Keratinocyte (primary cell): Measurements from ENCODE around the gene SMARCD1. TPM values are rescaled to one million over a fixed set of nuclear protein-coding genes. Genes with fewer than 3 reads are reported as not detected.

ENCODE experiments used
- DNase-seq: peaks from one replicate; pipeline ENCODE4 v3.0.0-alpha.2; 2011; ENCODE audit warnings: low read depth, missing footprints, low spot score
- FAIRE-seq: peaks from 2 replicates; lab custom pipeline; 2011; peaks lifted over from hg19 to GRCh38; lab: Jason Lieb, UNC
- H2AFZ ChIP-seq: 2 replicates; pipeline ENCODE4 v1.6.0; 2012; ENCODE audit warnings: low read length, control low read depth, inconsistent platforms; ENCODE audit not compliant: control insufficient read depth
- H3K27ac ChIP-seq: 2 replicates; pipeline ENCODE4 v1.5.1; 2011; ENCODE audit warnings: low read length; ENCODE audit not compliant: control insufficient read depth, insufficient read depth
- H3K27me3 ChIP-seq: 3 replicates; pipeline ENCODE4 v1.6.0; 2011; ENCODE audit warnings: low read length; ENCODE audit not compliant: control insufficient read depth, insufficient read depth; ENCODE audit errors: extremely low read depth
- H3K36me3 ChIP-seq, 2 experiments: 2 replicates in 1 of 2; 3 replicates in 1 of 2; pipeline ENCODE4 v1.5.1; 2011; ENCODE audit warnings: low read length in 2 of 2, mild to moderate bottlenecking in 1 of 2; ENCODE audit not compliant: control insufficient read depth in 2 of 2, insufficient read depth in 2 of 2; ENCODE audit errors: extremely low read depth in 1 of 2
- H3K4me1 ChIP-seq: 3 replicates; pipeline ENCODE4 v1.5.1; 2011; ENCODE audit warnings: low read length; ENCODE audit not compliant: control insufficient read depth, insufficient read depth; ENCODE audit errors: extremely low read depth
- H3K4me2 ChIP-seq: 3 replicates; pipeline ENCODE4 v1.6.0; 2011; ENCODE audit warnings: low read depth, low read length; ENCODE audit not compliant: control insufficient read depth, insufficient read depth; ENCODE audit errors: extremely low read depth
- H3K4me3 ChIP-seq, 3 experiments: fragments of 200-600 bp in 1 of 3; sonication (generic) in 1 of 3; 2 replicates in 2 of 3; 3 replicates in 1 of 3; pipeline ENCODE4 v1.5.1; 2011 to 2016; ENCODE audit warnings: low read length in 3 of 3, mild to moderate bottlenecking in 3 of 3, control low read depth in 2 of 3, inconsistent platforms in 1 of 3, low read depth in 1 of 3, mixed read lengths in 1 of 3, mixed run types in 1 of 3, moderate library complexity in 1 of 3; ENCODE audit not compliant: control insufficient read depth in 2 of 3, insufficient read depth in 2 of 3; ENCODE audit errors: extremely low read depth in 1 of 3
- H3K79me2 ChIP-seq: 2 replicates; pipeline ENCODE4 v1.6.0; 2012; ENCODE audit warnings: low read length; ENCODE audit not compliant: control insufficient read depth, insufficient read depth
- H3K9ac ChIP-seq: 3 replicates; pipeline ENCODE4 v1.6.0; 2011; ENCODE audit warnings: low read length; ENCODE audit not compliant: control insufficient read depth, insufficient read depth; ENCODE audit errors: extremely low read depth
- H3K9me1 ChIP-seq: 3 replicates; pipeline ENCODE4 v1.6.0; 2011; ENCODE audit warnings: low read length; ENCODE audit not compliant: control insufficient read depth, insufficient read depth; ENCODE audit errors: extremely low read depth
- H3K9me3 ChIP-seq: 2 replicates; pipeline ENCODE4 v1.5.1; 2012; ENCODE audit warnings: low read depth, low read length; ENCODE audit not compliant: control insufficient read depth
- H4K20me1 ChIP-seq: 3 replicates; pipeline ENCODE4 v1.6.0; 2011; ENCODE audit warnings: low read length; ENCODE audit not compliant: control insufficient read depth, insufficient read depth; ENCODE audit errors: extremely low read depth
- EZH2 ChIP-seq: IDR thresholded peaks from one replicate; pipeline ENCODE4 v1.6.1; 2012; ENCODE audit warnings: inconsistent platforms, mild to moderate bottlenecking, low read length, moderate library complexity
- dilution Hi-C: fragments of 300-500 bp; cut with MboI; formaldehyde crosslinking; loops from one replicate; pipeline ENCODE4 v1.7.0; 2020; ENCODE audit warnings: low sequenced_read_pairs; ENCODE audit not compliant: extremely low pct_ligation_motif_present
- polyA plus RNA-seq, 5 experiments: library from polyadenylated mRNA; depleted of rRNA in 3 of 5; stranded (reverse) in 3 of 5; stranded (forward) in 1 of 5; unstranded in 1 of 5; fragments of >200 nt; gene quantifications; 1 replicate in 1 of 5; 2 replicates in 3 of 5; 3 replicates in 1 of 5; pipeline versions ENCODE4 v1.2.1 to v1.2.3, GENCODE V29; 2011 to 2012; ENCODE audit warnings: missing spikeins in 2 of 5, low read depth in 1 of 5, low replicate concordance in 1 of 5
- TF ChIP-seq, protein P1 (sequence below), 3 experiments: IDR thresholded peaks in 1 of 3; conservative IDR thresholded peaks in 1 of 3; optimal IDR thresholded peaks in 1 of 3; 2 replicates in 2 of 3; 3 replicates in 1 of 3; pipeline versions ENCODE3 to v1.5.1; 2011; ENCODE audit warnings: low read length in 3 of 3, mild to moderate bottlenecking in 3 of 3, moderate library complexity in 2 of 3, control low read depth in 1 of 3, inconsistent platforms in 1 of 3; ENCODE audit not compliant: insufficient read depth in 2 of 3; ENCODE audit errors: extremely low read depth in 1 of 3

SMARCD1 gene
- polyA plus RNA-seq, 1 donor (not counting 4 experiments of a cell fraction or from before 2014, with no cell fraction given): 56.6 TPM

DNA sequence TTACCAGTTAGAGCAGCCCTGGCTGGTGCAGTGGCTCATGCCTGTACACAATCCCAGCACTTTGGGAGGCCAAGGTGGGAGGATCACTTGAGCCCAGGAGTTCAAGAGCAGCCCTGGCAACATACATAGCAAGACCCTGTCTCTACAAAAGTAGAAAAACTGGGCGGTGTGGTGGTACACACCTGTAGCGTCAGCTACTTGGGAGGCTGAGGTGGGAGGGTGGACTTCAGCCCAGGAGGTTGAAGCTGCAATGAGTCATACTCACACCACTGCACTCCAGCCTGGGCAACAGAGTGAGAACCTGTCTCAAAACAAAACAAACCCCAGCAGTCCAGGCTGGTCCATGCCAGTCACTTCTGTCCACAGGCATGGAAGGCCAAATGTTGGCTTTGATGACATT, 34.2 kb downstream of the SMARCD1 start:
- Histone ChIP-seq H3K79me2 (peaks cover 24% of the 10 kb centered on the region), H3K4me2 (no peak overlapping the region), H3K4me1 (no peaks in the 10 kb centered on the region), H3K4me3 (no peak overlapping the region), H3K9me1 (no peaks in the 10 kb centered on the region), H4K20me1 (no peaks in the 10 kb centered on the region), H3K9ac (no peak overlapping the region), H3K36me3 (peaks cover 15 to 16% of the 10 kb centered on the region in 2 experiments), H3K27ac (no peak overlapping the region), H3K27me3 (no peaks in the 10 kb centered on the region), H3K9me3 (no peaks in the 10 kb centered on the region), H2AFZ (no peak overlapping the region)
- no peak for DNase-seq
- no peak for TF ChIP-seq EZH2
- TF ChIP-seq, protein P1, sequence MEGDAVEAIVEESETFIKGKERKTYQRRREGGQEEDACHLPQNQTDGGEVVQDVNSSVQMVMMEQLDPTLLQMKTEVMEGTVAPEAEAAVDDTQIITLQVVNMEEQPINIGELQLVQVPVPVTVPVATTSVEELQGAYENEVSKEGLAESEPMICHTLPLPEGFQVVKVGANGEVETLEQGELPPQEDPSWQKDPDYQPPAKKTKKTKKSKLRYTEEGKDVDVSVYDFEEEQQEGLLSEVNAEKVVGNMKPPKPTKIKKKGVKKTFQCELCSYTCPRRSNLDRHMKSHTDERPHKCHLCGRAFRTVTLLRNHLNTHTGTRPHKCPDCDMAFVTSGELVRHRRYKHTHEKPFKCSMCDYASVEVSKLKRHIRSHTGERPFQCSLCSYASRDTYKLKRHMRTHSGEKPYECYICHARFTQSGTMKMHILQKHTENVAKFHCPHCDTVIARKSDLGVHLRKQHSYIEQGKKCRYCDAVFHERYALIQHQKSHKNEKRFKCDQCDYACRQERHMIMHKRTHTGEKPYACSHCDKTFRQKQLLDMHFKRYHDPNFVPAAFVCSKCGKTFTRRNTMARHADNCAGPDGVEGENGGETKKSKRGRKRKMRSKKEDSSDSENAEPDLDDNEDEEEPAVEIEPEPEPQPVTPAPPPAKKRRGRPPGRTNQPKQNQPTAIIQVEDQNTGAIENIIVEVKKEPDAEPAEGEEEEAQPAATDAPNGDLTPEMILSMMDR (optimal IDR thresholded peaks at IDR 0.05 in 1 of 3, IDR thresholded peaks at IDR 0.05 in 1 of 3, conservative IDR thresholded peaks at IDR 0.05 in 1 of 3; ENCODE audit: extremely low read depth in 1 of 3, insufficient read depth in 2 of 3, low read length in 3 of 3): no peak
- FAIRE-seq: no peak
- dilution Hi-C loops: no loop called here

DNA sequence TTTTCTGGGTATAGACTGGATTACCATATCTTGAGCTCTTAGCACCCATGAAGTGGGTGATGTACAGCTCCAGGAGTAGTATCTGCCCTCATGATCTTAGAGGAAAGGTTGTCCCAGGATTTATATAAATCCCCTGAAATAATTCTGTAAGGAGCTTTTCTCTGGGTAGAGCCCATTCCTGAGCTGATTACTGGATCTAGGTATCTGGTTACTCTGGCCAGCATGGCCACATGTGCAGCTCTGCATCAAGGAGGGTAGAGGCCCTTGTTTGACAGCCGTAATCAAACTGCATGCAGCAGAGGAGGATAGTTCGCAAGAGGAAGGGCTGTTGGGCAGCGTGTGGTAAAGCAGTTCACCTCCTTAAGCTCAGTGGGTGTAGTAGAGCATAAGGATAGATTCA, 35.4 kb downstream of the SMARCD1 start:
- H3K9me1 ChIP-seq: no peaks in the 10 kb centered on the region
- no peak for FAIRE-seq
- TF ChIP-seq EZH2: no peak
- TF ChIP-seq, protein P1 (optimal IDR thresholded peaks at IDR 0.05 in 1 of 3, IDR thresholded peaks at IDR 0.05 in 1 of 3, conservative IDR thresholded peaks at IDR 0.05 in 1 of 3; ENCODE audit: extremely low read depth in 1 of 3, insufficient read depth in 2 of 3, low read length in 3 of 3): no peak
- no peak overlapping the region for H2AFZ ChIP-seq
- no peak overlapping the region for H3K4me3 ChIP-seq
- H3K27ac ChIP-seq: no peak overlapping the region
- no peaks in the 10 kb centered on the region for H4K20me1 ChIP-seq
- no peaks in the 10 kb centered on the region for H3K4me1 ChIP-seq
- H3K36me3 ChIP-seq: peaks cover 15 to 16% of the 10 kb centered on the region in 2 experiments
- H3K79me2 ChIP-seq: peaks cover 17% of the 10 kb centered on the region
- no peaks in the 10 kb centered on the region for H3K27me3 ChIP-seq
- no peak overlapping the region for H3K9ac ChIP-seq
- dilution Hi-C loops: no loop called here
- no peak overlapping the region for H3K4me2 ChIP-seq
- DNase-seq: no peak
- H3K9me3 ChIP-seq: no peaks in the 10 kb centered on the region
